DMS79 treated with DMSO at 0.1 percent for 48 hours (cell line): Measurements from ENCODE around the gene CWC27.

Experiments used
- DNase-seq: peaks from one replicate; lab custom pipeline; 2025; lab: John Stamatoyannopoulos, UW

Gene CWC27

GRCh38 chr5:64978546-64978945, 209.8 kb downstream of the CWC27 start:
- DNase-seq, result no peak

GRCh38 chr5:64979531-64979930, 210.8 kb downstream of the CWC27 start:
- DNase-seq, result peak; percentile 1

DNA sequence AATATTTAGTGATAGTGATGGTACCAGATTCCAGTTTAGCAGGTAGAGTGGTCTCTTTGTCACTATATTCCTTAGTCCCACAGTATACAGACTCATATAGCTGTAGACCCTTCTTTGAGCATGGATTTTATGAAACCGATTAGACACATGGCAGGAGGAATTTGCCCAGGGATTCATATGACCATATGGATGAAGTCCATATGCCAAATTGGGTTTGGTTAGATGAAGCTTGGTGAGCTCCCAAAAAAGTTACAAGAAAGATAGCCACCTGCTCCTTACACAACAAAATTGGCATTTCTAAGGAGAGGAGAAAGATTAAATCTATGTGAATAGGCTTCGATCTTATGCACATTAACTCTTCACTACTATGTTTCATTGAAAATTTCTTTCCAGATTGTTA, 211.4 kb downstream of the CWC27 start:
- no peak for DNase-seq

GRCh38 chr5:64987768-64988167, 219.0 kb downstream of the CWC27 start:
- no peak for DNase-seq

DNA sequence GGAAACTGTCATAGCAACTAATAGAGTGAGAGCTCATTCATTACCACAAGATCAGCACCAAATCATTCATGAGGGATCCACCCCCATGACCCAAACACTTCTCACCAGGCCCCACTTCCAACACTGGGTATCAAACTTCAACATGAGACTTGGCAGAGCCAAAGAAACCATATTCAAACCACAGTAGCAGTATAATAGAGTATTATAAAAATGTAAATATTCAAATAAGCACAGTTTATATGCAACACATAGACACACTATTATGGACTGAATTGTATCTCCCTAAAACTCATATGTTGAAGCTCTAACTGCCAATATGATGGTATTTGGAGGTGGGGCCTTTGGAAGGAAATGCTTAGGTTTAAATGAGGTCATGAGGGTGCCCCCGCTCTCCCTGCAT, 240.5 kb downstream of the CWC27 start:
- DNase-seq, result no peak

- DNase-seq, result no peak
Measured at GRCh38 chr5:65010841-65011240, 242.1 kb downstream of the CWC27 start.

DNA sequence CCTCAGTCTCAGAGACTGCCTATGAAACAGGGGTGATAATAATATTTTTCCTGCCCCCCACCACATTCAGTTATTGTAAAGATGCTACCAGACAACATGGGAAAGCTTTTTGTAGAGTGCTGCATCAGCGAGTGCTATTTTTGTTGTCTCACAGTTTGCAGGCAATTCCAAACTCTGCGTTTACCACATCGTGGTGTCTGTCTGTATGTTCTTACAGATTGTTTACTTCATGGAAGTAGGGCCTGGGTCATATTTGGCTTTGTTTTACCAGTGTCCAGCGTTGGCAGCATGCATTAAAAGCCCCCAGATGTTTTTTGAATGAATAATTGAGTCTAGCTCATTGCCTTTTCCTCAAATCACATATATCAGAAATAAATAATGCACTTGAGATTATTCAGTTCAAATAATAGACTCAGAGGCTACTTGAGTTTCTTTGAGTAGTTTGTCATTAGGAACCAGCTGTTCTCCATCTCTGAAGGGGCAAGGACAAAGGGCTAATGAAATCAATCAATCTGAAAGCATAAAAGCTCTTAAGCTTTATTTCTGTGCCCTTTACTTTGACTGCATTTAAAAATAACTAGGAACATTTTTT, 243.7 kb downstream of the CWC27 start:
- DNase-seq, result peak; percentile 41

- DNase-seq, result no peak
Measured at GRCh38 chr5:65013166-65013565, 244.4 kb downstream of the CWC27 start.

- DNase-seq, result peak; percentile 6
Measured at GRCh38 chr5:65014769-65015168, 246.0 kb downstream of the CWC27 start.

- DNase-seq, result peak; percentile 8
Measured at GRCh38 chr5:65015767-65016166, 247.0 kb downstream of the CWC27 start.

DNA sequence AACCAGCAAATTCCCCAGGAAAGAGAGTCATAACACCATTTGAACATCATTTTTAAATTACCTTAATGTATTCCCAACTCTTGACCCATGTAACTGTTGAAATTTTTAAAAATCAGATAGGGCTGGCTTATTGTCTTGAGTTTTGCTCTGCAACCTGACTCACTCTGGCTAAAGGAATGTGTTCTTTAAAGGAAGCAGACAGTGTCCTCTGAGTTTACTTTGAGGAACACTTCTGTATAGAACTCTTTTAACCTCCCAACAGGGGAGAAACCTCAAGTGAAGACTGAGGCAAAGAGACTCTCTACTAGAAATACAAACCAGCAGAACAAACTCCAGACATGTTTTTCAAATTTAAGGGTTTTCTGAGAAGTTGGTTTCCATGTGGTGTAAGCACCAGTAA, 248.9 kb downstream of the CWC27 start:
- no peak for DNase-seq

DNA sequence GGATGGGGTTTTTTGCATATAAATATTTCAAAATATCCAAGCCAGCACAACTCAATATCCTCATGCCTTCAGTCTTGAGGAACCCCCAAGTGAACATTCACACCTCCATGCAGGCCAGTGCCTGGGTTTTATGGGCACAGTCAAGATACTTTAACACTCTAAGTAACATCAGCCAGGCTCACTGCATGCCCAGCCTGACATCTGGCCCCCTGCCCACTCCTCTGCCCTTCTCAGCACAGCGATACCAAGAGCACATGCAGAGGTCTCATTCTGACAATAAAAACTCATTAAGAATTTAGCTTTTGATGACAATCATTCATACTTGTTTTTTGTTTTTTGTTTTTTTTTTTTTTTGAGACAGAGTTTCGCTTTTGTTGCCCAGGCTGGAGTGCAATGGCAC, 250.0 kb downstream of the CWC27 start:
- no peak for DNase-seq

DNA sequence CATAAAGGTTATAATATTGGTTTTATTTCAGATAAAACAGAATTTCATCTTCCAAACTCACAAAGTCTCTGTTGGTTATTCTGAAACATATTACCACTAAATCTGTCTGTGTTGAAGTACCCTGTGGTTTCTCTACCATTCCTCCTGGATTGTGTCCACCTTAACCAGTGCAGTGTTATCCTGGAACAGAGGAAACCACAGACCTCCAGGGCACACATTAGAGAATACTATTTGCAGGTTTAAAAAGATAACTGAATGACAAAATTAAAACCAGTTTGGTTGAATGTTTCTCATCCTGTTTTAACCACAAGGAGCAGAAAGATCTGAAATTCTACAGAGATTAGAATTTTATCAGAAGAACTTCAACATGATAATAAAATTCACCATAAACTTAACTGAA, 251.8 kb downstream of the CWC27 start:
- DNase-seq, result no peak

DNA sequence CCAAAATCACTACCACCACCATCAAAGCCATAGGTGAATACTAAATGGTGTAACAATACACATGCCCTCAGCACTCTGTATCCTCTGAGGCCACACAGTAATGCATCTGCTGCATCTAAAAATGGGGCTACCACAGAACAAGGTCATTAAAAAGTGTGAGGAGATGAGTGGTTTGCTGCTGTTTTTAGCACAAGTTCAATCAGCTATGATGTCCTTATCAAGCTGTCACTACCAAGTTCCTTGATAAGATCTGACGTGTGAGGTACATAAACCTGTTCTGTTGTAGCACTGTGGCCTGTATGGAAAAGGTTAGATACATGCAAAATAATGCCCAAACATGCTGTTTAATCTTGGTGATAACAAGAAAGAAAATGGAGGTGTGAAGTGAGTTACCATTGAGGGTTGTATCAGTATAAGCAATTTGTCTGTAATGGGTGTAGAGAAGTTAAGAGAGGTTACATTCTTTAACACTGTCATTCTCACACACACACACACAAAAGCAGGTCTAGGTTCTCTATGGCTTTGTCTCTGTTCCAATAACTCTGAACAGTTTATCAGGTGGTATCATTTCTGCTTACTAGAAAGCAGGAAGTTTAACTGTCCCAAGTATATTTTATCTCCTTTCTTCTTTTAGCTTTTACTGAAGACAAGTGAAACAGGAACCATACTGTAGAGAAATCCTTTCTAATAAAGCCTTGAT, 252.9 kb downstream of the CWC27 start:
- no peak for DNase-seq

DNA sequence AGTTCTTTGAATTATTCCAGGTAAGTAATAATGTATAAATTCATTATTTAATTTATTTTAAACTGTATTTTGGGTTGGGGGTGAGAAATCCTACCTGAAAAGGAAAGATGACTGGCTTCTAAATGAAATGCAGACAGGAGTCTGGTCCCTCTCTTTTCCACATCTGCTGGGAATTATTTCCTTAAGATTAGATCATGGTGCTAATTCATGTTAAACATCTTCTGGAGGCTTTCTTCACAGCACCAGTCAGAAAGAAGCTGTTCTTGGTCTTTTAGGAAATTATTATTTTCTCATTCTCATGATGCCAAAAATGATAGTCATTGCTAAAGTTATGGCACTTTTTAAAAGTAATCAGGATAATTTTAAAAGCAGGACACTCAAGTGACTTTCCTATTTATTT, 254.2 kb downstream of the CWC27 start:
- no peak for DNase-seq

DNA sequence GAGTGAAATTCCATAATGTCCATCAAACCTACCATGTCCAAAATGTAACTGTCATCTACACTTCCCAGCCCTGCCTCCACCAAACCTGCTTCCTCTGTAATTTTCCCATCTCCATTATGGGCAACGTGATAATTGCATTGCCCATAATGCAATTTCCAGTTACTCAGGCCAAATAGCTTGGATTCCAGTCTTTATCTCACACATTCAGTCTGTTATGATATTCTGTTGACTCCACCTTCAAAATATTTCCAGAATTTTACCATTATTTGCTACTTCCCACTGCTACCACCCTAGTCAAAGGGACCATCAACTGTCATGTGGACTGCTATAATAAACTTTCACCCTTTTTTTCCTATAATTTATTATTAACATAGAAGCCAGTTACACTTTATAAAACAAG, 256.0 kb downstream of the CWC27 start:
- no peak for DNase-seq

GRCh38 chr5:65026816-65027548, 258.3 kb downstream of the CWC27 start:
- no peak for DNase-seq

GRCh38 chr5:65029178-65029577, 260.4 kb downstream of the CWC27 start:
- DNase-seq, result no peak

- no peak for DNase-seq
Measured at GRCh38 chr5:65030056-65030455, 261.3 kb downstream of the CWC27 start.

DNA sequence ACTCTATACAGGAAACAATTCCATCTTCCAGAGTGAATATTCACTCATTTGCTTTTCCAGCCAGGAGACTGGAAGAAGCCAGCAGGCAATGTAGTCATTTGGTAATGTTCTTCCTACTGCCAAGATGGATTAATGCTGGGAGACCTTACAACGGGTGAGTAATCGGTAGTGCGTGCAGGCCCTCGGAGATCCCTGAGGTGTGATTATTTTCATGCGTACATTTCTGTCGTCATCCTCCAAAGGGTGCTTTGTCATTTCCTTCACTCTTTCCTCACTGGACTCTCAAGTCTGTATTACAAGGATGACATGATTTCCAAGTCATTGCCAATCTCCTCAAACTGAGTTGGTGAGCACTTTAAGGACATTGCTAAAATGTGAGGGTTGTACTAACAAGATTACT, 263.5 kb downstream of the CWC27 start:
- no peak for DNase-seq

- DNase-seq, result no peak
Measured at GRCh38 chr5:65034029-65034812, 265.5 kb downstream of the CWC27 start.

- peak; percentile 8 for DNase-seq
Measured at GRCh38 chr5:65034813-65035209, 266.1 kb downstream of the CWC27 start.
